Measurements from ENCODE around the gene BAZ1B.
"Not testable (repeated sequence)": the region's sequence is repeated elsewhere in the genome, so short reads cannot be mapped to it uniquely, and the experiment has no call there.

DNA sequence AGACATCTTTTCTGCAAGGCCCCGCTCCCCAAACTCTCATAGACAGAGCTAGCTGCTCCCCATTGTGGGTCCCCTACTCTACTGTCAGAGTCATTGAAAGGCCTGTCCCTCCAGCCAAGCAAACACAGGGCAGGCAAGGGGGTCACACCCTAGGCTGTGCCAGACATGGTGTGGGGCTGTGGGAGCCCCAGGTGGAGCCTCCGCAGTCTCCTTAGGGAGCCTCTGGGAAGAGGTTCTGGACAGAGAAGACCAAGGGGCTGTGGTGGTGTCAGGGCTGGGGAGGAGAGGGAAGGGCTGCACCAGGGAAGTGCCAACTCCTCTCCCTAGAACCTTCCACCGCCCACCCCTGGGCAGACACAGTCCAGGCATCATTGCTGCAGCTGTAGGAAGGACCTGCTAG lies 117.2 kb downstream of the BAZ1B start:
- TF ChIP-seq, protein P1, sequence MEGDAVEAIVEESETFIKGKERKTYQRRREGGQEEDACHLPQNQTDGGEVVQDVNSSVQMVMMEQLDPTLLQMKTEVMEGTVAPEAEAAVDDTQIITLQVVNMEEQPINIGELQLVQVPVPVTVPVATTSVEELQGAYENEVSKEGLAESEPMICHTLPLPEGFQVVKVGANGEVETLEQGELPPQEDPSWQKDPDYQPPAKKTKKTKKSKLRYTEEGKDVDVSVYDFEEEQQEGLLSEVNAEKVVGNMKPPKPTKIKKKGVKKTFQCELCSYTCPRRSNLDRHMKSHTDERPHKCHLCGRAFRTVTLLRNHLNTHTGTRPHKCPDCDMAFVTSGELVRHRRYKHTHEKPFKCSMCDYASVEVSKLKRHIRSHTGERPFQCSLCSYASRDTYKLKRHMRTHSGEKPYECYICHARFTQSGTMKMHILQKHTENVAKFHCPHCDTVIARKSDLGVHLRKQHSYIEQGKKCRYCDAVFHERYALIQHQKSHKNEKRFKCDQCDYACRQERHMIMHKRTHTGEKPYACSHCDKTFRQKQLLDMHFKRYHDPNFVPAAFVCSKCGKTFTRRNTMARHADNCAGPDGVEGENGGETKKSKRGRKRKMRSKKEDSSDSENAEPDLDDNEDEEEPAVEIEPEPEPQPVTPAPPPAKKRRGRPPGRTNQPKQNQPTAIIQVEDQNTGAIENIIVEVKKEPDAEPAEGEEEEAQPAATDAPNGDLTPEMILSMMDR (IDR thresholded peaks at IDR 0.05): not testable (repeated sequence)
- not testable (repeated sequence) for TF ChIP-seq POLR2A (IDR thresholded peaks at IDR 0.05)

Data from adrenal gland (tissue), 5 donors.